ENCODE measurements around the gene OXCT1.

GRCh38 chr5:41832430-41832829 is 37.8 kb downstream of the OXCT1 start:
- no peak for TF ChIP-seq POLR2A (IDR thresholded peaks at IDR 0.05; ENCODE audit: low read depth, low read length)
- TF ChIP-seq MAZ (IDR thresholded peaks at IDR 0.05; ENCODE audit: borderline replicate concordance, low read depth, low read length), result no peak
- TF ChIP-seq, protein P1, sequence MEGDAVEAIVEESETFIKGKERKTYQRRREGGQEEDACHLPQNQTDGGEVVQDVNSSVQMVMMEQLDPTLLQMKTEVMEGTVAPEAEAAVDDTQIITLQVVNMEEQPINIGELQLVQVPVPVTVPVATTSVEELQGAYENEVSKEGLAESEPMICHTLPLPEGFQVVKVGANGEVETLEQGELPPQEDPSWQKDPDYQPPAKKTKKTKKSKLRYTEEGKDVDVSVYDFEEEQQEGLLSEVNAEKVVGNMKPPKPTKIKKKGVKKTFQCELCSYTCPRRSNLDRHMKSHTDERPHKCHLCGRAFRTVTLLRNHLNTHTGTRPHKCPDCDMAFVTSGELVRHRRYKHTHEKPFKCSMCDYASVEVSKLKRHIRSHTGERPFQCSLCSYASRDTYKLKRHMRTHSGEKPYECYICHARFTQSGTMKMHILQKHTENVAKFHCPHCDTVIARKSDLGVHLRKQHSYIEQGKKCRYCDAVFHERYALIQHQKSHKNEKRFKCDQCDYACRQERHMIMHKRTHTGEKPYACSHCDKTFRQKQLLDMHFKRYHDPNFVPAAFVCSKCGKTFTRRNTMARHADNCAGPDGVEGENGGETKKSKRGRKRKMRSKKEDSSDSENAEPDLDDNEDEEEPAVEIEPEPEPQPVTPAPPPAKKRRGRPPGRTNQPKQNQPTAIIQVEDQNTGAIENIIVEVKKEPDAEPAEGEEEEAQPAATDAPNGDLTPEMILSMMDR (conservative IDR thresholded peaks at IDR 0.05; ENCODE audit: low read depth, low read length), result no peak
- TF ChIP-seq CEBPB (IDR thresholded peaks at IDR 0.05; ENCODE audit: low read depth, low read length), result no peak
- no peak for TF ChIP-seq SMC3 (IDR thresholded peaks at IDR 0.05; ENCODE audit: low read depth, low read length)
- no peak for TF ChIP-seq RFX5 (IDR thresholded peaks at IDR 0.05; ENCODE audit: low read depth, low read length)
- no peak for TF ChIP-seq RCOR1 (IDR thresholded peaks at IDR 0.05; ENCODE audit: insufficient replicate concordance, low read length)
